Glutamatergic neuron (in vitro differentiated cells): Measurements from ENCODE around the gene MAEA. TPM values are rescaled to one million over a fixed set of nuclear protein-coding genes. Genes with fewer than 3 reads are reported as not detected.

Source experiments
- DNase-seq: peaks from one replicate; pipeline ENCODE4 v3.0.0; 2022
- H3K27ac Mint-ChIP-seq: one replicate; pipeline ENCODE4 v1.8.0; 2020; ENCODE audit warnings: mild to moderate bottlenecking, mixed read lengths, inconsistent platforms; ENCODE audit not compliant: unreplicated experiment
- H3K27me3 Mint-ChIP-seq: one replicate; pipeline ENCODE4 v1.8.0; 2020; ENCODE audit warnings: mild to moderate bottlenecking, moderate library complexity, mixed read lengths, inconsistent platforms; ENCODE audit not compliant: unreplicated experiment
- H3K36me3 Mint-ChIP-seq: one replicate; pipeline ENCODE4 v1.8.0; 2020; ENCODE audit warnings: mild to moderate bottlenecking, mixed read lengths, inconsistent platforms; ENCODE audit not compliant: unreplicated experiment
- H3K4me1 Mint-ChIP-seq: one replicate; pipeline ENCODE4 v1.8.0; 2020; ENCODE audit warnings: mild to moderate bottlenecking, low read depth, mixed read lengths, inconsistent platforms; ENCODE audit not compliant: unreplicated experiment
- H3K4me3 Mint-ChIP-seq: one replicate; pipeline ENCODE4 v1.8.0; 2020; ENCODE audit warnings: mild to moderate bottlenecking, mixed read lengths, inconsistent platforms; ENCODE audit not compliant: unreplicated experiment
- H3K9me3 Mint-ChIP-seq: one replicate; pipeline ENCODE4 v1.8.0; 2020; ENCODE audit warnings: mild to moderate bottlenecking, moderate library complexity, mixed read lengths, inconsistent platforms; ENCODE audit not compliant: unreplicated experiment
- total RNA-seq: library from RNA; stranded (reverse); fragmentation: NEBNext Ultra II Directional; extraction: Animal tissue kit (Norgen Biotek cat#: 25700); gene quantifications from one replicate; pipeline ENCODE4 v1.2.1, GENCODE V29; 2021; ENCODE audit not compliant: unreplicated experiment
- TF ChIP-seq, protein P1 (sequence below): fragments of 200-600 bp; sonication (generic); IDR thresholded peaks from one replicate; pipeline ENCODE4 v1.5.0; 2021; ENCODE audit not compliant: partially characterized antibody, unreplicated experiment

The MAEA gene
- total RNA-seq, 1 donor from 2014 or later, result 77.2 TPM

DNA sequence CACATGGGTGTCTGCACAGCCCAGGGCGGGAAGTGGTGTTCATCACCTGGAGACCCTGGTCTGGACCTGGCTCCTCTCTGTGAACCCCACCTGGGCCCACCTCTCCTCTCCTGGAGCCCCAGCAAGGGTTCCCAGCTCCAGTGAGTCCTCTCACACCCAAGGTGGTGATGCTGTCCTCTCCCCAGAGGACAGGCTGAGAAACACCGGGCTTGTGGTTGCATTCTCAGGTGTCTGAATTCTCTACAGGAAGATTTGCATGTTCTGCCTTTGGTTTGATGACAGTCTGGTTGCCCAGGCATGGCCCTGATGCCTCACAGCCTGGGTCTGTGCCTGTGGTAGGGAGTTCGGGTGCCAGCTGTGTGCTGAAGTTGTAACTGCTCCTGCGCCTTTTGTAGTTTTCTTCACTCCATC lies 3.8 kb downstream of the MAEA start:
- peaks cover 5% of the 10 kb centered on the region for H3K27me3 Mint-ChIP-seq
- no peaks in the 10 kb centered on the region for H3K36me3 Mint-ChIP-seq
- H3K9me3 Mint-ChIP-seq, result peaks cover 8% of the 10 kb centered on the region
- no peak for DNase-seq
- TF ChIP-seq, protein P1, sequence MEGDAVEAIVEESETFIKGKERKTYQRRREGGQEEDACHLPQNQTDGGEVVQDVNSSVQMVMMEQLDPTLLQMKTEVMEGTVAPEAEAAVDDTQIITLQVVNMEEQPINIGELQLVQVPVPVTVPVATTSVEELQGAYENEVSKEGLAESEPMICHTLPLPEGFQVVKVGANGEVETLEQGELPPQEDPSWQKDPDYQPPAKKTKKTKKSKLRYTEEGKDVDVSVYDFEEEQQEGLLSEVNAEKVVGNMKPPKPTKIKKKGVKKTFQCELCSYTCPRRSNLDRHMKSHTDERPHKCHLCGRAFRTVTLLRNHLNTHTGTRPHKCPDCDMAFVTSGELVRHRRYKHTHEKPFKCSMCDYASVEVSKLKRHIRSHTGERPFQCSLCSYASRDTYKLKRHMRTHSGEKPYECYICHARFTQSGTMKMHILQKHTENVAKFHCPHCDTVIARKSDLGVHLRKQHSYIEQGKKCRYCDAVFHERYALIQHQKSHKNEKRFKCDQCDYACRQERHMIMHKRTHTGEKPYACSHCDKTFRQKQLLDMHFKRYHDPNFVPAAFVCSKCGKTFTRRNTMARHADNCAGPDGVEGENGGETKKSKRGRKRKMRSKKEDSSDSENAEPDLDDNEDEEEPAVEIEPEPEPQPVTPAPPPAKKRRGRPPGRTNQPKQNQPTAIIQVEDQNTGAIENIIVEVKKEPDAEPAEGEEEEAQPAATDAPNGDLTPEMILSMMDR, result no peak
- no peak overlapping the region for H3K4me3 Mint-ChIP-seq
- H3K4me1 Mint-ChIP-seq, result peaks cover 21% of the 10 kb centered on the region
- H3K27ac Mint-ChIP-seq, result peak overlapping the region; percentile 33

GRCh38 chr4:1293991-1294390 lies 4.3 kb downstream of the MAEA start:
- no peak for DNase-seq
- no peak overlapping the region for H3K27ac Mint-ChIP-seq

DNA sequence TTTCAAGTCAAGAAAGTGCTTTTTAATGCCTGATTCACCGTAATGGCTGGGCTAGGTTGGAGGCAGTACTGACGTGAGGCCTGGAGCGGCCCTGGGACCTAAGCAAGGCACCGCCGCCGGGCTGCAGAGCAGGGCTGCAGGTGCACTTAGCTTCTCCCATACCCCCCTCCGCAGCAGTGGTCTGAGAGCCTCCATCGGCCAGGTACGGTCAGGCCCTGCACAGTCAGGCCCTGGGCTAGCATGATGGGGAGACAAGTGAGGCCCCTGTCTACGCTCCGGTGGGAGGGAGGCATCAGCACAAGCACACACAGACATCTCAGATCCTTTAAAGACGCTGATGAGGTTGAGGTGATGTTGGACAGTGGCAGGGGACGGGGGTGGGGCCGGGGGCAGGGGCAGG lies 4.7 kb downstream of the MAEA start:
- peaks cover 21% of the 10 kb centered on the region for H3K4me1 Mint-ChIP-seq
- H3K36me3 Mint-ChIP-seq, result no peaks in the 10 kb centered on the region
- TF ChIP-seq, protein P1, result no peak
- H3K27ac Mint-ChIP-seq, result no peak overlapping the region
- H3K4me3 Mint-ChIP-seq, result no peak overlapping the region
- no peak for DNase-seq
- H3K27me3 Mint-ChIP-seq, result peaks cover 4% of the 10 kb centered on the region
- H3K9me3 Mint-ChIP-seq, result peaks cover 10% of the 10 kb centered on the region

More at GRCh38 chr4:1293991-1294390, 4.3 kb downstream of the MAEA start:
- Mint-ChIP-seq H3K36me3 (no peaks in the 10 kb centered on the region), H3K27me3 (peaks cover 4% of the 10 kb centered on the region), H3K4me1 (peaks cover 21% of the 10 kb centered on the region), H3K9me3 (peaks cover 10% of the 10 kb centered on the region), H3K4me3 (no peak overlapping the region)
- TF ChIP-seq, protein P1, result no peak

- H3K9me3 Mint-ChIP-seq, result peaks cover 11% of the 10 kb centered on the region
Observed at GRCh38 chr4:1294891-1295290, 5.2 kb downstream of the MAEA start.

DNA sequence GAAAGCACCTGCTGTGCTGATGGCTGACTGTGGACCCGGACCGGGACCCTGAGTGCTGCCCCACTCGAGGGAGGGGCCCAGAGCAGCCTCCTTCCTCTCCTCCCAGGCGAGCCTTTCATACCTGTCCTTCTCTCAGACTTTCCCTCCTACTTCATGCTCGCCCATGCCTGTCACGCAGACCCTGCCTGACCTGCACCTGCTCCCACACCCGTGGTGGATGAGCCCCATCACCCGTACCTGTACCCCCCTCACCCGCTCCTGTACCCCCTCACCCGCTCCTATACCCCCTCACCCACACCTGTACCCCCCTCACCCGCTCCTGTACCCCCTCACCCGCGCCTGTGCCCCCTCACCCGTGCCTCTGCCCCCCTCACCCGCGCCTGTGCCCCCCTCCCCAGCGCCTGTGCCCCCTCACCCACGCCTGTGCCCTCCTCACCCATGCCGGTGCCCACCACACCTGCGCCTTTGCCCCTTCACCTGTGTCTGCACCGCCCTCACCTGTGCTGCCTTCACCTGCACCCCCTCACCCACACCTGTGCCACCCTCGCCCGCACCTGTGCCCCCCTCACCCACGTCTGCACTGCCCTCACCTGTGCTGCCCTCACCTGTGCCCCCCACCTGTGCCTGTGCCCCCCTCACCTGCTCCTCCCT lies 5.8 kb downstream of the MAEA start:
- H3K27me3 Mint-ChIP-seq, result peaks cover 4% of the 10 kb centered on the region
- H3K4me3 Mint-ChIP-seq, result no peak overlapping the region
- no peaks in the 10 kb centered on the region for H3K36me3 Mint-ChIP-seq
- no peak for DNase-seq
- H3K27ac Mint-ChIP-seq, result no peak overlapping the region
- H3K9me3 Mint-ChIP-seq, result peaks cover 10% of the 10 kb centered on the region
- TF ChIP-seq, protein P1, result no peak
- H3K4me1 Mint-ChIP-seq, result peaks cover 25% of the 10 kb centered on the region

More at GRCh38 chr4:1294891-1295290, 5.2 kb downstream of the MAEA start:
- H3K36me3 Mint-ChIP-seq, result no peaks in the 10 kb centered on the region
- H3K4me3 Mint-ChIP-seq, result no peak overlapping the region
- peak overlapping the region; percentile 48 for H3K27ac Mint-ChIP-seq
- TF ChIP-seq, protein P1, result no peak
- no peak for DNase-seq
- peaks cover 4% of the 10 kb centered on the region for H3K27me3 Mint-ChIP-seq
- H3K4me1 Mint-ChIP-seq, result peaks cover 24% of the 10 kb centered on the region
